HG03432 (cell line): Measurements from ENCODE around the gene CLCN7.

ENCODE experiments used
- ATAC-seq: cut with Tn5 transposase; IDR thresholded peaks from one replicate; pipeline ENCODE4 v1.9.1; 2021; ENCODE audit warnings: mild to moderate bottlenecking, moderate library complexity; ENCODE audit not compliant: unreplicated experiment

Gene CLCN7

GRCh38 chr16:1464894-1465566, 9.8 kb downstream of the CLCN7 start:
- ATAC-seq: no peak

- no peak for ATAC-seq
Measured at GRCh38 chr16:1464196-1464893, 10.5 kb downstream of the CLCN7 start.

DNA sequence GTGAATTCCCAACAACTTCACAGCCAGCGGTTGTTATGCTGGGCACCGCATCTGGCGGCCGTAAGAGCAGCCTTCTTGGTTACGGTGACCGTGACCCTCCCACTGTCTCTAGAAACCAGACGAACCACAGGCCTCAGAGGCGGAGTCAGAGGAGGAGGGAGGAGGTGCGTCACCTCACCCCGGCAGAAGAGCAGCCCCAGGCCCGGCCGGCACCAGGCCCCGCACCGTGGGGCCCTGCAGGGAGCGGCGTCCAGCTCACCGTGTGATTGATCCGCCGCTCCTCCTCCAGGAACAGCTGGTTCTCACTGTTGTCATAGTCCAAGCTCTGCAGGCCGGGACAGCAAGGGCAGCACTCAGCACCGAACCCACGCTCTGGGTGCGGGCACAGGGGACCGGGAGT, 13.7 kb downstream of the CLCN7 start:
- no peak for ATAC-seq

- ATAC-seq: no peak
Measured at GRCh38 chr16:1460602-1461138, 14.2 kb downstream of the CLCN7 start.

GRCh38 chr16:1459967-1460366, 14.9 kb downstream of the CLCN7 start:
- no peak for ATAC-seq

DNA sequence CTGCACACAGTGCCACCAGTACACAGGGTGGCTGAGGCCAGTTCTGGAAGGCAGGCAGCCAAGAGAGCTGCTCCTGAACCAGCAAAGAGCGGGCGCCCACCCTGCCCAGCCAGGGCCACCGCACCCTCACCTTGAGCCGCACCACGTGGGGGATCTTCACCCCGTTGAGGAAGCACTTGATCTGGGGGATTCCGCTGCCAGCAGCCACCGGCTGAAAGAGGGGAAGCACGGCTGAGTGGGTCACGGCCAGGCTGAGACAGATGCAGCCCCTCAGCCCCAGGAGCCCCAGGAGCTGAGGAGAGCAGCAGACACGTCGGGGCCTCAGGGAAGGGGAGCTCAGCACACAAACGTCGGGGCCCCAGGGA, 15.9 kb downstream of the CLCN7 start:
- ATAC-seq: no peak

DNA sequence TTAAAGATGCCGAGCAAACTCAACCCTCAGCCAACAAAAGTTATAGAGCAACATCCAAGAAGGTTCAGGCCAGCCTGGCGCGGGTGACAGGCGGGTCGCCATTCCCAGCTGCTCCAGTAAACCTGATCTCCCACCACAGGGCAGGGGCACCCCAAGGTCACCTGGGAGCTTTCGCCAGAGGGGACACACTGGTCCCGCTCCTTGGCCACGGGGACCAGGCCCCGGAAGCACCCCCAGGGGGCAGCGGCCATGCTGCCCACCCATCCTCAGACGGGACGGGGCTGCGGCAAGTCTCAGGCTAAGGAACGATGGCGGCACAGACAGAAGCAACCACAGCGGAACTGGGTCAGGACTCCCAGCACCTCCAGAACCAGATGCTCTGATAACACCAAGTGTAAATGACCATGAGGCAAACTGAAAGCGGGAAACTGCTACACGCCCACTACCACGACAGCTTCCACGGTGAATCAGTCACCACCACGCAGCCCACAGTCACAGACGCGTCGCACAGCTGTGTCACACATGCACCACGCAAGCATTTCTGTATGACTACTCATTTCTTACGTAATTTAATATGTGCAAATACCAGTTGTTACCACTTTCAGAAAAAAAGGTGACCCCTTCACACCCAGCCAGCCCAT, 16.4 kb downstream of the CLCN7 start:
- no peak for ATAC-seq

DNA sequence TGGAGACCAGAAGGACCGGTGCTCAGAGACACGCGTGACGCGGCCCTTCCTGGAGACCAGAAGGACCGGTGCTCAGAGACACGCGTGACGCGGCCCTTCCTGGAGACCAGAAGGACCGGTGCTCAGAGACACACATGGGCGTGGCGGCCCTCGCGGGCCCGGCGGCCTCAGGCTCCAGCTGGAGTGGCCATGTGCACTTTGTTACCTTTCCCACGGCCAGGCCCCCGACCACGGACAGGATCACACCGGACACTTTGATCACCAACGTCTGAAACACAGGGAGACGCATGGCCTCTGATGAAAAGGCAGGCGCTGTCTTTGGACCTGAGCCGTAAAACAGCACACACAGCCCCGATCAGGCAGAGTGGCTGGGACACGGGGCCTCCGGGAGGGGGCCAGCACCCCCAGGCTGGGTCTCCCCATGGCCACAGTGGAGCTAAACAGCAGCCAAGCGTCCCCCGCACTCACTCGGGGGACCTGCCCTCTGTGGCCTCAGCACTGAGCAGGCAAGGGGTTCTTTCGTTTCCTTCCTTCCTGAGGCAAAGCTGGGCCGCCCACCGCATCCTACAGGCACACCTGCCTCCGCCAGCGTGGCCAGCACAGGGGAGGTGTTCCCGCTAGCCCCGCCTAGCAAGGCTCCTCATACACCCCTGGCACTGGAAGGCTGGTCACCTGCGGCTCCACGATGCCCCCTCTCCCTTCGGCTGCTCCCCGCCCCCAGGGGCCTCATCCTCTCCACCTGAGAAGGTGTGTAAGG, 17.2 kb downstream of the CLCN7 start:
- ATAC-seq: no peak

DNA sequence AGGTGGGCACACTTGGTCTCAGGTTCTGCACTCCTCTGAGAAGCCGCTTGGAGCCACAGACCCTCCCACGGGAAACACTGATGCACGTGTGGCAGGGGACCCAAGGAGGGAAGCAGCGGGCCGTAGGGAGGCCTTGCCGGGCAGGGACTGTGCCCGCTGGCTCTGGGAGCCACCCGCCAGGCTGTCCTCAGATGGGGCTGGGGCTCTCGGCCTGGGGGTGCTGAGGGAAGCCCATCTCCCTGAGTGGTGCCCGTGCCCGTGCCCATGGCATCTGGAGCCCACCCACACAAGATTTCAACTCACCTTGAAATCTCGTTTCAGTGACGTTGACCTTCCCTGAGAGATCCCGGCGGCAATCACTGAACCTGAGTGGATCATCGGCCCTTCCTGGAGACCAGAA, 17.9 kb downstream of the CLCN7 start:
- no peak for ATAC-seq

DNA sequence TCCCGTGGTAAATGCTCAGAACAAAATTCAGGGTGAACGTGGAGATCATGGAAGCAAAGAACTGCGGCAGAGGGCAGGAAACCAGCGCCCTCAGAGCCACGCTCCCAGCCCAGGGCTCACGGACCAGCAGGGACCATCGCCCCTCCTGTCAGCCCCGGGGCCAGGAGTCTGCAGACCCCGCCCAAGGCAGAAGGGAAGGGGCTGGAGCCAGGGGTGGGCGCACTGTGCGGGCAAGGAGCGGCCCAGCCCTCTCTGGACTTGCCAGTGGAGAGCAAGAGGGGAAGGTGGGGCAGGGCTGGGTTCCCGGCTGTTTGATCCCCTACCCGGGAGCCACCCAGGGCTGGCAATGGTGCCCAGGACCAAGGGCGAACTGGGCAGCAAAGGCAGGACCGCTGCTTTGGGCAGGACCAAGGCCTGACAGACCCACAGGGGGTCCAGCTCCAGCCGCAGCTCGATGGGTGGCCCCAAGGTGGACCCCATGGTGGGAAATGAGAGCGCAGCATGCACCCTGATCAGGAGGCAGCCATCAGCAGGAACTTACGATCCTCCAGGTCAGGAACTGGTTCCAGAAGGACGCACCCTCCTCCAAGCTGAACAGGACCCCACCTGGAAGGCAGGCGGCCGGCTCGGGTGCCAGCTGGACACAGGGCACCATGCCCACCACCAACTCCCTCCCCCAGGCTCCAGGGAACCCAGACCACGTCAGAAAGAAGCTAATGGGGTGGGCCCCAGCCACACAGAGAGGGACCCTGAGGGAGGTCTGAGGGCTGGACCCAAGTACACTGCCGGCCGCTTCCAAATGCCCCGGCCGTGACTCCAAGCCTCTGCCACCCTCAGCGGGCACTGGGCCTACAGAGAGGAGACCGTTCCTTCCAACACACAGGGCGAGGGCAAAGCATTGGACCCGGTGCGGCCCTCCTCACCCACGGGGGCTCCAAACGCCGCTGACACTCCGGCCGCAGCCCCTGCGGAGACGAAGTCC, 19.3 kb downstream of the CLCN7 start:
- ATAC-seq: no peak

- ATAC-seq: no peak
Measured at GRCh38 chr16:1454561-1454960, 20.3 kb downstream of the CLCN7 start.

- no peak for ATAC-seq
Measured at GRCh38 chr16:1453316-1453715, 21.5 kb downstream of the CLCN7 start.

DNA sequence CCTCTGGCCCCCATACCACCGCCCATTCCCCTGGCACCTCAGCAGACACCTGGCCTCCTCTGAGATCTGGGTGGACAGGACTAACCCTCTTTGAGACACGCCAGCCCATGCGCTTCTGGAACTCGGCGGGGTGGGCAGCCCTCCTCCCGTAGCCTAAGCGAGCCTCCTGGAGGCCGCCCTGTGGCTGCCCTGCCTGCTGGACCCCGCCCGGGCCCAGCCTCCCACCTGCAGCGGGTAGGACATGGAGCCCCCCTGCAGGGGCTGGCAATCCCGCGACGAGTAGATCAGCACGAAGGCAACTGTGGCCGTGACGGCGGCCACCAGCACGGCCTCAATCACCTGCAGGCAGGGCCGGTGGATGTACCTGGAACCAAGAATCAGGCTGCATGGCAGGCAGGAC, 22.3 kb downstream of the CLCN7 start:
- no peak for ATAC-seq

DNA sequence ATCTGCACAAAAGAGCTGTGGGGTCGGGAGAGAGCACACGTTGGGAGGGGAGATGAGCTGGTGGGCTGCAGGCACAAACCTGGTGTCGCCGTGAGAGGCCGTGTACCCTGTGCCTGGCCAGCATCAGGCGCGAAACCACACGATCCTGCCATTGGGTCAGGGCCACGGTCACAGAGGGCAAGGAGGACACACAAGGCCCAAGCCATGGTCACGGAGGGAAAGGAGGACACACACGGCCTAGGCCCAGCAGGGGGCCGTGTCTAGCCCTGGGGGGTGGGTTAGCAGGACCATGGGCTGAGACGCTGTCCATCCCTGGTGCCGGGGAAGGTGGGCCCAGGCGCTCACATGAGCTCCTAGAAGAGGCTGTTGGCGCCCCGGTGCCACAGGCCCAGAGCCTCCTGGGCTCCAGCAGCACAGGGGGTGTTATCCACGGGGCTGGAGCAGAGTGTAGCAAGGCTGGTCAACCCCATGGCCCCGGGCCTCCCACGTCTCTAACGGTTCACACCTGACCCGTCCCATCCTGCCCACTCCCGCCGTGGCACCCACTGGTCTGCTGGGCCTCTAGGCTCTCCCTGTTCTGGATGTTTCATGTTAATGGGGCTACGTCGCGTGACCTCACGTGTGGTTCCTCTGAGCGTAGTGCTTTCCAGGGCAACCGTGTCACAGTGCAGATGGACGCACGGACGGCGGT, 23.0 kb downstream of the CLCN7 start:
- ATAC-seq: no peak

- ATAC-seq: no peak
Measured at GRCh38 chr16:1450841-1451240, 24.0 kb downstream of the CLCN7 start.

DNA sequence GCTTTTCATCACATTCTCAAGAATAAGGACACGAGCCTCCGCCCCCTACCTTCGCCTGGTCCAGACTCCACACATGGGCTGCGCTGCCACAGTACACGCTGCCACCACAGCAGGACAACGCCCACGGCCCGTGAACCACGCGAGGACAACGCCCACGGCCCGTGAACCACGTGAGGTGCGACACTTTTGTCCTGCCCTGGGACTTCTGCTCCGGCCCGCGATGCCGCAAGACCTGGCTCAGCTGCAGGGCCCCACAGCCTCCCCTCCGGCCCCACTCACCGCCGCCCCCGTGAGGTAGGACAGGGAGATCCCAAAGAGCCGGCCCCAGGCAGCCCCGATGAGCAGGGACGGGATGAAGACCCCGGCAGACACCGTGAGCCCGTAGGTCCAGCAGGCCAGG, 24.6 kb downstream of the CLCN7 start:
- ATAC-seq: no peak

- no peak for ATAC-seq
Measured at GRCh38 chr16:1449201-1449788, 25.5 kb downstream of the CLCN7 start.

- ATAC-seq: no peak
Measured at GRCh38 chr16:1448536-1449116, 26.2 kb downstream of the CLCN7 start.

DNA sequence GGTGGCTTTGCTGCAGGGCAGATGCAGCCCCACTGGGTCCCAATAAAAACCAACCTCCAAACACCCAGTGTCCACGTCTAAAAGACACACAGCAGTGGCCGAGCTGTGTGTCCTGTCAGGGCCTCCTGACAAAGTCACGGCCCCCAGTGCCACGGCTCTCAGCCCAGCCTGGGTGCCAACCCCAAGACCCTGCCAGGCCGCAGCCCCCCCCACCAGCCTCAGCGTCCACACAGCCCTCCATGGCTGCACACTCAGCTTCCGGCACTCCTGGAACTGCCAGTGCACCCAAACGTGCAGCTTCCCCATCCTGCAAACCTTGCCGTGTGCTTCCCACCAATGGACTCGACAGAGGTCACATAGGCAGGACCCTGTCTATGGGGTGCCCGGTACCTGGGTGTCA, 26.9 kb downstream of the CLCN7 start:
- ATAC-seq: no peak
